Measurements from ENCODE around the gene CRYGN. TPM values are rescaled to one million over a fixed set of nuclear protein-coding genes. Genes with fewer than 3 reads are reported as not detected.
A peak's percentile ranks its signal among the peaks of the same experiment; 100 is the strongest.

The CRYGN gene
- total and polyA plus RNA-seq, 2 experiments from 2014 or later: 0.24 TPM; not detected in 1

DNA sequence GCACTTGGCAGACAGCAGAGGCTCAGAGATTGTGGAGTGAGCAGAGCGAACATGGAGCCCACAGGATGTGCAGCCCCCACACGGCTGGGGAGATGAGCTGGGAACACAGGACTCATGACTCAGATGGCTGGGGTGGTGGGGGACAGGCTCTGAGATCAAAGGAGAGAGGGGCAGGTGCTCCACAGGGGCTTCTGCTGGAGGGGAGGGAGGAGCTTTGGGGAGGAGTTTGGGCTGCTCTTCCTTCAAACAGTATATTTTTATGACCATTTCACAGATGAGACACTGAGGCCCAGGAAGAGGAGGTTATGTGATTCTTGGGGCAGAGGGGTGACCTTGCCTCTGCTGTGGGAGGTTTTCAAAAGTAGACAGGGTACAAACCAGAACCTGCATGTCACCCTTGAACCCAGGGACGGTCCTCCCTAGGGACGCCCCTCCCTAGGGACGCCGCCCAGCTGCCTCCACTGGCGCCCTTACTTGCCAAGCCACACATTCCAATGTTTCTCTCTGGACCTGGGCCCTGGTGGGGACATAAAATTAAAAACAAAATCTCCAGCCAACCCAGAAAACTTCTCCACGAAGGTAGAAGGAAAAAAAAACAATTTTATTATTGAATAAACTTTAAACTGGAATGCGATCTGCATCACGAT is 981 bp upstream of the CRYGN start:
- TF ChIP-seq EZH2 (IDR thresholded peaks at IDR 0.05; ENCODE audit: borderline replicate concordance) (no peak), CTCF (IDR thresholded peaks at IDR 0.05; ENCODE audit: poor library complexity) (no peak), EZH2phosphoT487 (IDR thresholded peaks at IDR 0.05; ENCODE audit: low read depth, severe bottlenecking, unreplicated experiment) (no peak)
- Histone ChIP-seq H3K79me2 (no peaks in the 10 kb centered on the region), H3K9me2 (replicated peaks; ENCODE audit: insufficient read depth) (no peaks in the 10 kb centered on the region), H2AFZ (no peak overlapping the region), H3K9me3 (ENCODE audit: low read depth) (no peaks in the 10 kb centered on the region), H3K27me3 (no peaks in the 10 kb centered on the region), H3K36me3 (replicated peaks; ENCODE audit: insufficient read depth, low read depth) (no peaks in the 10 kb centered on the region), H3K4me2 (no peak overlapping the region), H3K4me1 (ENCODE audit: insufficient read depth) (peaks cover 5% of the 10 kb centered on the region), H4K20me1 (ENCODE audit: insufficient read depth, poor library complexity, severe bottlenecking) (no peaks in the 10 kb centered on the region), H3K4me3 (no peak overlapping the region), H3K27ac (peak overlapping the region; percentile 11)
- WGBS (ENCODE audit: low lambda C conversion rate, missing lambda C conversion rate): 77% methylated on average over 10 of the region's 10 CpGs
- DNase-seq (ENCODE audit: low spot score): no peak

DNA sequence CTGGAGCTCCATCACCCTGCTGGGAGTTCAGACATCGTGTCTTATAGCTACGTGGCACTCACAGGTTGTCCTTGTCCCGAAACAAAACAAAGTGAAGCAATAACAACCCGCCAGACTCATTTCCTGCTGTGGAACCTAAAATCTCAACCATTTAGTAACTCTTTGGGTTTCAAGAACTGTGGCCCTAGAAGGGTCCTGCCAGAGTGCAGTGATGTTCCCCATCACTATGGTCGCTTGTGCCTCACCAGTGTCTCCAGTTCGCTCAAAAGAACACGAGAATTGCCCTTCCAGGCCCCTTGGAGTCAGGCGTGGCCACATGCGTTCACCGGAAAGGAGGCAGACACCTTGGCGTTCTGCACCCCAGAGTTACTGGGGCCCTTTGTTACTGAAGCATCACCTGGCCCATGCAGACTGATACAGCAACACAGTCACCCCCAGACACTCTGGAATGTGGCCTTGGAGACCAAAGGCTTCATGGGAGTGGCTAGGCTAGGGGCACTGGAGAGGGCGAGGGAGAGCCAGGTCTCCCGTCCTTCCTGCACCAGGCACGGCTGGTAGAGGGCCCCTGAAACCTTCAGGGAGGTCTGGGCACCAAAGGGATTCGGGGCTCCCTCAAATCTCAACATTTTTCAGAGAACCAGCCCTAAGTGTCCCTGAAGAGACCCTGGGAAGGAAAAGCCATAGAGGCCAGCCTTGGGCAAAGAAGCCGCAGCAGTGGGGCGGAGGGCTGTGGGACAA is 908 bp downstream of the CRYGN start:
- Histone ChIP-seq H3K4me1 (ENCODE audit: insufficient read depth) (peaks cover 5% of the 10 kb centered on the region), H2AFZ (no peak overlapping the region), H3K27ac (no peak overlapping the region), H3K4me2 (peak overlapping the region; percentile 94), H3K79me2 (no peaks in the 10 kb centered on the region), H4K20me1 (ENCODE audit: insufficient read depth, poor library complexity, severe bottlenecking) (no peaks in the 10 kb centered on the region), H3K4me3 (no peak overlapping the region), H3K36me3 (replicated peaks; ENCODE audit: insufficient read depth, low read depth) (no peaks in the 10 kb centered on the region), H3K27me3 (no peaks in the 10 kb centered on the region), H3K9me2 (replicated peaks; ENCODE audit: insufficient read depth) (no peaks in the 10 kb centered on the region), H3K9me3 (ENCODE audit: low read depth) (no peaks in the 10 kb centered on the region)
- whole genome bisulfite sequencing (ENCODE audit: low lambda C conversion rate, missing lambda C conversion rate): 95% methylated on average over 16 of the region's 17 CpGs
- no peak for DNase-seq (ENCODE audit: low spot score)
- no peak for TF ChIP-seq CTCF (IDR thresholded peaks at IDR 0.05; ENCODE audit: poor library complexity)
- no peak for TF ChIP-seq EZH2 (IDR thresholded peaks at IDR 0.05; ENCODE audit: borderline replicate concordance)
- TF ChIP-seq EZH2phosphoT487 (IDR thresholded peaks at IDR 0.05; ENCODE audit: low read depth, severe bottlenecking, unreplicated experiment): no peak

DNA sequence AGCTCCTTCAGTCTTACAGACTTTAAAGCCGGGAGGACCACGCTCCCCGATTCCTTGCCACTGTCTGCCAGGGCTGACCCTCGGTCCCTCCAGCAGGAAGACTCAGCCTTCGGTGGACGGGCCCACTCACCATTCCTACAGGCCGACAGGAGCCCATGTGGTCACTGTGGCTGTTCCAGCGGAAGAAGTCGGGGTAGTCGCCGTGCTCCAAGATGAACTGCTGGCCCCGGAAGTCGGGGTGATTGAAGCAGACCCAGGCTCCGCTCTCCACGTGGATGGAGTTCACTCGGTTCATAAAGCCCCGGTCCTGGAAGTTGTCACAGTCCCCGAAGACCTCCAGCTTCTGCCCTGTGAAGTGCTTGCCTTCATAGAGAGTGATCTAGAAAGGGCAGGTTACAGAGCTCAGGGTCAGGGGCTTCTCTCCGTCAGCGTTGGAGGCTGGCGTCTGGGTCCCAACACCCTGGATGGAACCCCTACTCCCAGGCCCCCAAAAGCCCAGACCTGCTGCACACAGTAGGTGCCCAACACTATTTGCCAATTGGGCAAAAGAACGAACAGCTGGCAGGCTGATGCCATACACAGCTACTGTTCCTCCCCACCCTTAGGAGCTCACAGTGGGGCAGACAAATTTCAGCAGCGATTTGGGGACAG is 1.9 kb downstream of the CRYGN start:
- Histone ChIP-seq H3K27ac (no peak overlapping the region), H3K4me2 (no peak overlapping the region), H3K9me3 (ENCODE audit: low read depth) (no peaks in the 10 kb centered on the region)

More for the DNA sequence above, 1.9 kb downstream of the CRYGN start:
- H2AFZ ChIP-seq: no peak overlapping the region
- no peaks in the 10 kb centered on the region for H3K36me3 ChIP-seq (replicated peaks; ENCODE audit: insufficient read depth, low read depth)
- H3K4me3 ChIP-seq: no peak overlapping the region
- peaks cover 5% of the 10 kb centered on the region for H3K4me1 ChIP-seq (ENCODE audit: insufficient read depth)
- WGBS (ENCODE audit: low lambda C conversion rate, missing lambda C conversion rate): 92% methylated on average over 19 of the region's 23 CpGs
- no peaks in the 10 kb centered on the region for H3K9me2 ChIP-seq (replicated peaks; ENCODE audit: insufficient read depth)
- H4K20me1 ChIP-seq (ENCODE audit: insufficient read depth, poor library complexity, severe bottlenecking): no peaks in the 10 kb centered on the region
- H3K79me2 ChIP-seq: no peaks in the 10 kb centered on the region
- H3K27me3 ChIP-seq: no peaks in the 10 kb centered on the region
- TF ChIP-seq EZH2phosphoT487 (IDR thresholded peaks at IDR 0.05; ENCODE audit: low read depth, severe bottlenecking, unreplicated experiment) (no peak), EZH2 (IDR thresholded peaks at IDR 0.05; ENCODE audit: borderline replicate concordance) (no peak), CTCF (IDR thresholded peaks at IDR 0.05; ENCODE audit: poor library complexity) (no peak)
- DNase-seq (ENCODE audit: low spot score): no peak

Measured in hepatocyte (in vitro differentiated cells).